ENCODE measurements around the gene LHB. TPM values are rescaled to one million over a fixed set of nuclear protein-coding genes. Genes with fewer than 3 reads are reported as not detected.

The LHB gene
- total RNA-seq, 2 donors from 2014 or later: not detected

DNA sequence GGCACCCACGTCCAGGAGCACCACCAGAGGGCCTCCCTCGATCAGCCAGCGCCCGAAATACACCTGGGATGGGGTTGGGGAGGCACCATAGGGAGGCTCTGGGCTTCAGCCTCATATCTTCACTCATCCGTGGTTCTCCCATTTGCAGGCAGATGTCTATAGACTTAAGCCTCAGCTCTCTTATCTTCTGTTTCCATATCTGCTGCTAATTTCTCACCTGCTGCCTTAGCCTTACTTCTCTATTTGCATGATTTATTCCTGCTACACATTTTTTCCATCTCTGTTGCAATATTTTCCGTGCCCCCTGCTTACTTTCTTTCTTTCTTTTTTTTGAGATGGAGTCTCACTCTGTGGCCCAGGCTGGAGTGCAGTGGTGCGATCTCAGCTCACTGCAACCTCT lies 29.6 kb downstream of the LHB start:
- Mint-ChIP-seq H3K4me3 (no peak overlapping the region), H3K27me3 (no peaks in the 10 kb centered on the region), H3K9me3 (no peaks in the 10 kb centered on the region), H3K27ac (no peak overlapping the region), H3K36me3 (ENCODE audit: low read depth) (peaks cover 89% of the 10 kb centered on the region), H3K4me1 (peaks cover 19% of the 10 kb centered on the region)
- ATAC-seq (replicated peaks): peak; percentile 19

GRCh38 chr19:48986211-48986610 lies 30.7 kb downstream of the LHB start:
- Mint-ChIP-seq H3K9me3 (no peaks in the 10 kb centered on the region), H3K27me3 (no peaks in the 10 kb centered on the region), H3K27ac (no peak overlapping the region), H3K4me1 (peaks cover 16% of the 10 kb centered on the region), H3K36me3 (ENCODE audit: low read depth) (peaks cover 95% of the 10 kb centered on the region), H3K4me3 (no peak overlapping the region)
- ATAC-seq (replicated peaks): no peak

DNA sequence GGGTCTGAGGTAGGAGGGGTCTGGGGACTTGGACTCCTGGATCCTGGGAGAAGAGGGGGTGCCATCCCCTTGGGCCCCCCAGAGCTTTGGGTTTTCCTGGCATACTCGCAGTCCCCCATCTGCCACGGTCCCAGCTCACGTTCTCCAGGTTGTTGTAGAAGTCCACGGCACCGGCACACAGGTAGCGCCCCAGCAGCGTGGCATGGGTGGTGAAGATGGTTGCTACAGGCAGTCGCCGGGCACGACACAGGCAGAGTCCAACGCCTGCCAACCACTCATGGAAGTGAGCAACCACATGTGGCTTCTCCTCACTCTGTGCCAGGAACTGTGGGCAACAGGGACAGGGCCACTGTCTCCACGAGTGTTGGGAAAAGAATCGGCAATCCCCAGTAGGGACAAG lies 31.2 kb downstream of the LHB start:
- H3K36me3 Mint-ChIP-seq (ENCODE audit: low read depth): peaks cover 94% of the 10 kb centered on the region
- H3K4me1 Mint-ChIP-seq: peaks cover 16% of the 10 kb centered on the region
- H3K27ac Mint-ChIP-seq: no peak overlapping the region
- H3K4me3 Mint-ChIP-seq: no peak overlapping the region
- no peak for ATAC-seq (replicated peaks)
- no peaks in the 10 kb centered on the region for H3K27me3 Mint-ChIP-seq
- H3K9me3 Mint-ChIP-seq: no peaks in the 10 kb centered on the region

DNA sequence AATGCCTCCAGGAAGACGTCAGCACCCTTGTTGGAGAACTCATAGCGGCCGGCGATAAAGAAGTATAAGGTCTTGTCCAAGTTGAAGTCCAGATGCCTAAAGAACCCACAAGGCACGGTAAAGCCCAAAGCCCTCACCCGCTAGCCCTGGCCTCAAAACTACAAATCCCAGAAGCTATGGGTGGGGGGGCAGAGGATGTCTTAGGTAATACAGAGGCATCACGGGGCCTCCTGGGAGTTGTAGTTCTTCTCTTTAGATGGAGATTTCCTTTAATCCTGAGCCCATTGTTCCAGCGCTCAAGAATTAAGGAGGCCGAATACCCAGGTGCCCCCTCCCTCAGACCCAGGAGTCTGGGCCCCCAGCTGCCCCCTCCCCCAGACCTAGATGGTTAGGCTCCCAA lies 34.6 kb downstream of the LHB start:
- Mint-ChIP-seq H3K27me3 (no peaks in the 10 kb centered on the region), H3K9me3 (no peaks in the 10 kb centered on the region), H3K4me3 (no peak overlapping the region), H3K36me3 (ENCODE audit: low read depth) (peaks cover 90% of the 10 kb centered on the region), H3K4me1 (peaks cover 10% of the 10 kb centered on the region), H3K27ac (no peak overlapping the region)
- no peak for ATAC-seq (replicated peaks)

- peak overlapping the region; percentile 10 for H3K27ac Mint-ChIP-seq
- H3K4me3 Mint-ChIP-seq: no peak overlapping the region
- H3K27me3 Mint-ChIP-seq: no peaks in the 10 kb centered on the region
- H3K4me1 Mint-ChIP-seq: peaks cover 9% of the 10 kb centered on the region
- peaks cover 81% of the 10 kb centered on the region for H3K36me3 Mint-ChIP-seq (ENCODE audit: low read depth)
- ATAC-seq (replicated peaks): no peak
- no peaks in the 10 kb centered on the region for H3K9me3 Mint-ChIP-seq
Measured at GRCh38 chr19:48977061-48977460, 39.8 kb downstream of the LHB start.

DNA sequence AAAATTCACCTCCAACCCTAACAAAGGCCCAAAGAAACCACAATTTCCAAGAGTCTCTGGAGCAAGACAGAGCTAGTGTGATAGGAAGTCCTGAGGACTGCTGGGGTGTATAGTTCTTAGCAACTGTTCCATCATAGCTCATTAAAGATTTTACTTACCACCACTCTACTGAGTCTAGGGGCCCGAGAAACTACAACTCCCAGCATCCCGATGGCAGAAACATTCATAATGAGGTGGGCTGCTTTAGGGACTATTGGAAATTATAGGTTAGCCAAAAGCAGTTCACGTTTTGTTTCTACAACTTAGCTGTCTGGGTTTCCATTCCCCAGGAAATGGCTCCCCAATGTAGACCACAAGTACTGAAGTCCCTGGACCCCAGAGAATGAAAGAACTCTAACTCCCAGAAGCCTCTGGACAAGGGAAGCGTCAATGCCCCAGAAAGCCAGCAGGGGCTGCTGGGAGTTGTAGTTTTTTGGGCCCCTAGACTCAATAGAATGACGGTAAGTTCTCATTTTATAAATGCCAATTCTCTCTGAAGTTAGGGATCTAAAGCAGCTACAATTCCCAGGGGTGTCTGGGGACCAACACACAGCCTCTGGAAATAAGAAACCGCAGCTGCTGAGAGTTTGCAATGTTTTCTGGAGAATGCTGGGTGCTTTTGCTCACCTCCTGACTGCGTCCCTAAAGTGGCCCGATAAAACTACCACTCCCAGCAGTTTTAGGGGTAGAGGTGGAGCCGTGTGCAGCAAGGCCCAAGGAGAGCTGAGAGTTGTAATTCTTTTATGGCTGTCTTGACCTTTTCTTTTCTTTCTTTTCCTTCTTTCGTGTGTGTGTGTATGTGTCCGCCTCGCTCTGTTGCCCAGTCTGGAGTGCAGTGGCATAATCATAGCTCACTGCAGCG lies 40.7 kb downstream of the LHB start:
- Mint-ChIP-seq H3K36me3 (ENCODE audit: low read depth) (peaks cover 75% of the 10 kb centered on the region), H3K4me3 (no peak overlapping the region), H3K4me1 (peaks cover 9% of the 10 kb centered on the region), H3K9me3 (no peaks in the 10 kb centered on the region), H3K27ac (peak overlapping the region; percentile 10), H3K27me3 (no peaks in the 10 kb centered on the region)
- ATAC-seq (replicated peaks): no peak

DNA sequence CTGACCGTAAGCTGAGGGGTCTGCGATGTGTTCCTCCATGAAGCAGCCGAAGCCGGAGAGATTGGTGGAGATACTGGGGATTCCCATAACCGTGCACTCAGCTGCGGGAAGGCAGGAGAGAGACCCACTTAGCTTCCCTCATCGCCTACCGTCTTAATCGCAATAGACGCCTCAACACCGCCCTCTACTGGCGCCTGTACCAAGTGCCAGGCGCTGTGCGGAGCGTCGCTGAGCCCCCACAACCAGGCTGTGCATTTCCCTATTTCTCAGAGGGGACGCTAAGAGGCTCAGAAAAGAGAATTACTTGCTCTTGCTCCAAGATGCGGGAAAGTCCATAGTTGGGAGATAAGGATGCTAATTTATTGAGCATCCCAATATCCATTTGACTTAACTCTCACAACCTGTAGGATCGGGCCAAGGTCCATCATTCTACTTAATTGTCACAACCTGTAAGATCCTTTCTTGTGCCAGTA lies 45.9 kb downstream of the LHB start:
- H3K27me3 Mint-ChIP-seq: no peaks in the 10 kb centered on the region
- H3K4me1 Mint-ChIP-seq: peaks cover 14% of the 10 kb centered on the region
- no peak overlapping the region for H3K4me3 Mint-ChIP-seq
- H3K9me3 Mint-ChIP-seq: no peaks in the 10 kb centered on the region
- peaks cover 81% of the 10 kb centered on the region for H3K36me3 Mint-ChIP-seq (ENCODE audit: low read depth)
- peak; percentile 80 for ATAC-seq (replicated peaks)
- H3K27ac Mint-ChIP-seq: no peak overlapping the region

DNA sequence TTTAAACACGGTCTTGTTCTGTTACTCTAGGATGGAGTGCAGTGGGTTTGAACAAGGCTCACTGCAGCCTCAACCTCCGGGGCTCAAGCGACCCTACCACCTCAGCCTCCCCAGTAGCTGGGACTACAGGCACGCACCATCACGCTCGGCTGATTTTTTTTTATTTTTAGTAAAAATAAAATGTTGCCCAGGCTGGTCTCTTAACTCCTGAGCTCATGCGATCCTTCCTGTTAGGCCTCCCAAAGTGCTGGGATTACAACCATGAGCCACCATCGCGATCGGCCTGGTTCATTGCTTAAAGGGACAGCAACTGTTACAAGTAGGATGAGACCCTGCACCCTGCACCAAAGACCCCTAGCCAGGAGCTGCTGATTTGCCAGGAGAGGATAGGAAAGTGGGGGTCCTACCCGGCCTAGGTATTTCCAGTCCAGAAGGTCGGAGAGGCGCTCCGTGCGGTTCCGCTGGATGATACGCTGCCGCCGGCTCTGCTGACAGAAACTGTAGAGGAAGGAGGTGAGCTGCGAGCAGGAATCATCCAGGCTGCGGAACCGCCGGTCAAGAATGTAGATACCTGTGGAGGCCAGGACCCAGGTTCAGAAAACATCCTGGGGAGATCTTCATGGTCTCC lies 46.6 kb downstream of the LHB start:
- Mint-ChIP-seq H3K9me3 (no peaks in the 10 kb centered on the region), H3K27ac (no peak overlapping the region), H3K4me1 (peaks cover 14% of the 10 kb centered on the region), H3K27me3 (no peaks in the 10 kb centered on the region), H3K4me3 (no peak overlapping the region), H3K36me3 (ENCODE audit: low read depth) (peaks cover 81% of the 10 kb centered on the region)
- no peak for ATAC-seq (replicated peaks)

GRCh38 chr19:48969276-48970138 lies 47.4 kb downstream of the LHB start:
- H3K9me3 Mint-ChIP-seq: no peaks in the 10 kb centered on the region
- no peaks in the 10 kb centered on the region for H3K27me3 Mint-ChIP-seq
- peaks cover 81% of the 10 kb centered on the region for H3K36me3 Mint-ChIP-seq (ENCODE audit: low read depth)
- no peak for ATAC-seq (replicated peaks)
- no peak overlapping the region for H3K4me3 Mint-ChIP-seq
- H3K4me1 Mint-ChIP-seq: peaks cover 17% of the 10 kb centered on the region
- H3K27ac Mint-ChIP-seq: no peak overlapping the region

DNA sequence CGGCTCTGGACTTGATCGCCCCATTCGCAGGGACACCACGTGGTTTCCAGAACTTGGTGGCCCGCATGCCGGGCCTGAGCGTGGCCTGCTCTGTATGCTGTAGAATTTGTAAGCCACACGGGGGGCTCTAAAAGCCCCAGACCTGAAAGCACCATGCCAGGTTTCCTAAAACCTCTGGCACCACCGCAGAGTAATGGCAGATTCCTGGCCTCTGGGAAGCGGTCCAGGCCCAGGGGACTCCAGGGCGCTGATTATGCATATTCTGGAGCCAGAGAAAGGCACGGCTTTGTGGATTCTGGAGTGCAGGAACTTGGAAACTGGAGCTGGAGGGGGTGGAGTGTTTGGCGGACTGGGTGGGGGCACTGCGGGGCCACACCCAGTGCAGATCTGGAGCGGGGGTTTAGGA lies 48.1 kb downstream of the LHB start:
- Mint-ChIP-seq H3K9me3 (no peaks in the 10 kb centered on the region), H3K4me3 (no peak overlapping the region), H3K4me1 (peaks cover 24% of the 10 kb centered on the region), H3K27me3 (no peaks in the 10 kb centered on the region), H3K27ac (no peak overlapping the region), H3K36me3 (ENCODE audit: low read depth) (peaks cover 79% of the 10 kb centered on the region)
- ATAC-seq (replicated peaks): no peak

DNA sequence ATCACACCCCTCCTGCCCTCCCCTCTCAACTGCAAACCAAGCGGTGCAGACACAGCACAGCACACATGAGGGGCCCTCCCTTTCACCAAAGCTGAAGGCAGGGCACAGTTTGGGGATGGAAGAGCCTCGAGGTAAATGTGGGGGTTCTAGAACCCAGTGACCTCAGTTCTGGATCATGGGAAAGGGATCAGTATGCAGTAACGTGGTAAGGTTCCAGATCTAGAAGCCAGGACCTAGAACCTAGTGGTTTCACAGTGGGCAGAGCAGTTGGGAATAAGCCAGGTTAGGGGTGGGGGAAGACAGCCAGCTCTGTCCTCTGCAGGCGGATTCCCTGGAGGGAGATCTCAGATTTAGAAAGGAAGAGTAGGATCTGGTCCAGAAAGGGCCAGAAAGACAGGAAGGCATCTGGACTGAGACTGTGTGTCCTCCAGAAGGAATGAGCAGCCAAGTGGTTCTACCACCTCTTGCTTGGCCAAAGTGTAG lies 48.7 kb downstream of the LHB start:
- peak overlapping the region; percentile 73 for H3K27ac Mint-ChIP-seq
- no peak for ATAC-seq (replicated peaks)
- H3K4me1 Mint-ChIP-seq: peaks cover 28% of the 10 kb centered on the region
- H3K36me3 Mint-ChIP-seq (ENCODE audit: low read depth): peaks cover 79% of the 10 kb centered on the region
- H3K4me3 Mint-ChIP-seq: peak overlapping the region; percentile 100
- H3K27me3 Mint-ChIP-seq: no peaks in the 10 kb centered on the region
- H3K9me3 Mint-ChIP-seq: no peaks in the 10 kb centered on the region

DNA sequence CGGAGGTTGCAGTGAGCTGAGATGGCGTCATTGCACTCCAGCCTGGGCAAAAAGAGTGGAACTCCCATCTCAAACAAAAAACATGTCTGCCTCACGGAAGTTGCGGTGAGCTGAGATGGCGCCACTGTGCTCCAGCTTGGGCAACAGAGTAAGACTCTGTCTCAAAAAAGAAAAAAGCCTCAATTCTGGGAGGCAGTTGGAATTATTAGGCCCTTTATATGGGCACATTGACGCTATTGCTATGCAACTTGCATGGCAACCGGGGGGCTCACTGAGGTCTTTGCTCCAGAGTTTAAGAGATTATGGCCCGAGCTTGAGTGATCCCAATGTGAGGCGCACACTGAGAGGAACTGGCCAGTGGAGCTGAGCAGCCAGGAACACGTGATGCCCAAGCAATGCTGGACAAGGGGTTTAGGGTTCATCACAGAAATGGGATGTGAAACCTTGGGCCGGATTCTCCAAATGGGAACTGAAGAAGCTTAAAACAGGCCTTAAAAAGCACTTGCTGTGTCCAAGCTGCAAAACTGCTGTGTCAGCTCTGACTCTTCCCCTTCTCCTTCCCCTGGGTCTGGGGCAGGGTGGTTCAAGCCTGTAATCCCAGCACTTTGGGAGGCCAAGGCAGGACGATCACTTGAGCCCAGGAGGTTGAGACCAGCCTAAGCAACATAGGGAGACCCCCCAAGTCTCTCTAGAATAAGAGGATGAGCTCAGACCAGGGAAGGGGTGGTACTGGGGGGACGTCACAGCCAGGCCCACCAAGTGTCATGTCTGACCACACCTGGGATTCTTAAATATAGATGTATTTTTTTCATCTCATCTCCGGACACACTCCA lies 49.3 kb downstream of the LHB start:
- Mint-ChIP-seq H3K9me3 (no peaks in the 10 kb centered on the region), H3K27ac (peak overlapping the region; percentile 100), H3K4me1 (peaks cover 29% of the 10 kb centered on the region), H3K4me3 (peak overlapping the region; percentile 100), H3K36me3 (ENCODE audit: low read depth) (peaks cover 74% of the 10 kb centered on the region), H3K27me3 (no peaks in the 10 kb centered on the region)
- no peak for ATAC-seq (replicated peaks)

DNA sequence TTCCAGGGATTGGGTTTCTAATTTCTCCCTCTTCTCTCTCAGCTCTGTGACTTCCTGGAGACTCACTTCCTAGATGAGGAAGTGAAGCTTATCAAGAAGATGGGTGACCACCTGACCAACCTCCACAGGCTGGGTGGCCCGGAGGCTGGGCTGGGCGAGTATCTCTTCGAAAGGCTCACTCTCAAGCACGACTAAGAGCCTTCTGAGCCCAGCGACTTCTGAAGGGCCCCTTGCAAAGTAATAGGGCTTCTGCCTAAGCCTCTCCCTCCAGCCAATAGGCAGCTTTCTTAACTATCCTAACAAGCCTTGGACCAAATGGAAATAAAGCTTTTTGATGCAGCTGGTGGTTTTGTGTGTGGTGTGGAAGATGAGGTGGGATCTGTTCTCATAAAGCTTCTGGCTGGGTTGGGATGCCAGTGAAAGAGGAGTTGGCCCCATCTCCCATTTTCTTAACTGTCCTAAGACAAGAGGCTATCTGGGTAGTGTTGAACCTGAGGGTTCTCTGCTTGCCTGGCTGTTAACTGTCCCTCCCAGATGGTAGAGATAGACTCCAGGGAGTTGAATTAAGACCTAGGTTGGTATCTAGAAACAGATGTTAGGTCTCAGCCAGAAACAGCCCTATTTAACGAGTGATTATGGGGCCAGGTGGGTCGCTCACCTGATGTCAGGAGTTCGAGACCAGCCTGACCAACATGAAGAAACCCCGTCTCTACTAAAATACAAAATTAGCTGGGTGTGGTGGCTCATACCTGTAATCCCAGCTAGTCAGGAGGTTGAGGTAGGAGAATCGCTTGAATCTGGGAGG lies 50.1 kb downstream of the LHB start:
- Mint-ChIP-seq H3K4me3 (peak overlapping the region; percentile 100), H3K9me3 (no peaks in the 10 kb centered on the region), H3K27ac (peak overlapping the region; percentile 100), H3K4me1 (peaks cover 29% of the 10 kb centered on the region), H3K27me3 (no peaks in the 10 kb centered on the region), H3K36me3 (ENCODE audit: low read depth) (peaks cover 81% of the 10 kb centered on the region)
- ATAC-seq (replicated peaks): no peak
